ENCODE measurements around the gene ZCCHC14.

ZCCHC14 gene

DNA sequence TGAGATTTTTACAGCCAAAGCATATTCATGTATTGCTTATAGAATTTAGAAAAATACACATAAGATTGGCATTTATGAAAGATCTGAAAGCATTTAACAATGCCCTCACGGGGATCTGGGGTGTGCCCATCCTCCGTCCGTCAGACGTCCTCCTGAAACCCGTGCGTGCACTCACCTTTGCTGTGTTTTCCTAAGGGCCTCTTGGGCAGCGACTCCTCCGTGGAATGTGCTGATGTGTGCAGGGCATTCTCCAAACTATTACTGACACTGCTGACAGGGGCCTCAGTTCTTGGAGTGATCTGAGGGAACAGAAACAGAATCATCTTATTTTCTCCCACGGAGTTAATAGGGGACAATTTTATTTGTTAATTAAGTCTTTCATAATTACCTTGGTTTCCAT, 33.0 kb downstream of the ZCCHC14 start:
- H3K18ac ChIP-seq (ENCODE audit: low read length) = no peak overlapping the region
- H2BK5ac ChIP-seq (ENCODE audit: low read depth, low read length, poor library complexity) = no peak overlapping the region
- H3K27ac ChIP-seq (ENCODE audit: low read depth, low read length) = no peak overlapping the region
- no peak for DNase-seq
- H3K4me3 ChIP-seq (ENCODE audit: low read depth, low read length) = no peak overlapping the region
- H4K8ac ChIP-seq (ENCODE audit: low read depth, low read length) = no peak overlapping the region
- H2AK5ac ChIP-seq (ENCODE audit: low read length) = no peak overlapping the region
- no peak overlapping the region for H3K4me2 ChIP-seq (ENCODE audit: low read length)
- no peak overlapping the region for H2BK120ac ChIP-seq (ENCODE audit: insufficient read depth, low read length, poor library complexity)
- H3K23ac ChIP-seq (ENCODE audit: low read length) = no peak overlapping the region
- H3K36me3 ChIP-seq (ENCODE audit: control insufficient read depth in 1 of 2, insufficient read depth in 2 of 2, low read length in 2 of 2) = peaks cover 6 to 9% of the 10 kb centered on the region in 2 experiments
- H3K9me3 ChIP-seq (ENCODE audit: insufficient read depth, low read depth, low read length) = no peaks in the 10 kb centered on the region
- H3K4me1 ChIP-seq (ENCODE audit: control insufficient read depth in 1 of 2, insufficient read depth in 2 of 2, low read length in 2 of 2) = peaks cover 19 to 22% of the 10 kb centered on the region in 2 experiments
- H4K91ac ChIP-seq (ENCODE audit: low read depth, low read length) = no peak overlapping the region
- no peak overlapping the region for H3K14ac ChIP-seq (ENCODE audit: low read length)
- H3K27me3 ChIP-seq (ENCODE audit: insufficient read depth, low read length) = no peaks in the 10 kb centered on the region
- H3K79me1 ChIP-seq (ENCODE audit: low read length) = peaks cover 7% of the 10 kb centered on the region
- peaks cover under 1% of the 10 kb centered on the region for H3K79me2 ChIP-seq (ENCODE audit: control insufficient read depth, insufficient read depth, low read length, poor library complexity)
- H3K9ac ChIP-seq (ENCODE audit: low read length) = no peak overlapping the region
- no peak overlapping the region for H4K12ac ChIP-seq (ENCODE audit: low read depth, low read length)
- WGBS (ENCODE audit: extremely low coverage, insufficient coverage, insufficient read length) = no CpG with 5 or more reads among the region's 9 CpGs
- no peak overlapping the region for H3K4ac ChIP-seq (ENCODE audit: low read depth, low read length)
- no peak overlapping the region for H2AFZ ChIP-seq (ENCODE audit: insufficient read depth, low read length, poor library complexity)
- no peak overlapping the region for H2BK12ac ChIP-seq (ENCODE audit: low read length)

DNA sequence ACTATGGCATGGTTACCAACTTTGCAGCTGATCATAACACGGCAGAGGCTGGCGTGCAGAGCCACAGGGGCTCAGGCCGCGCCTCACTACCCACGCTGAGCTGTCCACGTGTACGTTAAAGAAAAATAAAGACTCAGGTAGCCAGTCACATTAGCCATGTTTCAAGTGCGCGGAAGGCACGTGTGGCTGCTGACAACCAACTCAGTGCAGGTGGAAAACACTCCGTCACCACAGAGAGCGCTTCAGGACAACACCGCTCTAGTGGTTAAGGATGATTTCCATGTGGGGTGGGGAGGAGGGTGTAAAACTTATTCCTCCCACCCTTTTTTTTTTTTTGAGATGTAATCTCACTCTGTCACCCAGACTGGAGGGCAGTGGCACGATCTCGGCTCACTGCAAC, 33.8 kb downstream of the ZCCHC14 start:
- no peaks in the 10 kb centered on the region for H3K27me3 ChIP-seq (ENCODE audit: insufficient read depth, low read length)
- no peak overlapping the region for H4K8ac ChIP-seq (ENCODE audit: low read depth, low read length)
- peak overlapping the region; percentile 8 for H2BK12ac ChIP-seq (ENCODE audit: low read length)
- no peak overlapping the region for H3K14ac ChIP-seq (ENCODE audit: low read length)
- no peak overlapping the region for H3K4me2 ChIP-seq (ENCODE audit: low read length)
- H4K12ac ChIP-seq (ENCODE audit: low read depth, low read length) = no peak overlapping the region
- WGBS (ENCODE audit: extremely low coverage, insufficient coverage, insufficient read length) = no CpG with 5 or more reads among the region's 15 CpGs
- no peak overlapping the region for H3K4ac ChIP-seq (ENCODE audit: low read depth, low read length)
- no peaks in the 10 kb centered on the region for H3K9me3 ChIP-seq (ENCODE audit: insufficient read depth, low read depth, low read length)
- no peak overlapping the region for H4K91ac ChIP-seq (ENCODE audit: low read depth, low read length)
- H3K36me3 ChIP-seq (ENCODE audit: control insufficient read depth in 1 of 2, insufficient read depth in 2 of 2, low read length in 2 of 2) = peaks cover 6 to 9% of the 10 kb centered on the region in 2 experiments
- no peak overlapping the region for H2BK120ac ChIP-seq (ENCODE audit: insufficient read depth, low read length, poor library complexity)
- H3K79me2 ChIP-seq (ENCODE audit: control insufficient read depth, insufficient read depth, low read length, poor library complexity) = no peaks in the 10 kb centered on the region
- H2AFZ ChIP-seq (ENCODE audit: insufficient read depth, low read length, poor library complexity) = no peak overlapping the region
- peaks cover 5% of the 10 kb centered on the region for H3K79me1 ChIP-seq (ENCODE audit: low read length)
- no peak for DNase-seq
- peak overlapping the region; percentile 7 for H2AK5ac ChIP-seq (ENCODE audit: low read length)
- no peak overlapping the region for H3K18ac ChIP-seq (ENCODE audit: low read length)
- H3K27ac ChIP-seq (ENCODE audit: low read depth, low read length) = no peak overlapping the region
- H3K4me1 ChIP-seq (ENCODE audit: control insufficient read depth in 1 of 2, insufficient read depth in 2 of 2, low read length in 2 of 2) = peaks cover 17 to 20% of the 10 kb centered on the region in 2 experiments
- H3K23ac ChIP-seq (ENCODE audit: low read length) = no peak overlapping the region
- no peak overlapping the region for H2BK5ac ChIP-seq (ENCODE audit: low read depth, low read length, poor library complexity)
- H3K4me3 ChIP-seq (ENCODE audit: low read depth, low read length) = no peak overlapping the region
- H3K9ac ChIP-seq (ENCODE audit: low read length) = no peak overlapping the region

DNA sequence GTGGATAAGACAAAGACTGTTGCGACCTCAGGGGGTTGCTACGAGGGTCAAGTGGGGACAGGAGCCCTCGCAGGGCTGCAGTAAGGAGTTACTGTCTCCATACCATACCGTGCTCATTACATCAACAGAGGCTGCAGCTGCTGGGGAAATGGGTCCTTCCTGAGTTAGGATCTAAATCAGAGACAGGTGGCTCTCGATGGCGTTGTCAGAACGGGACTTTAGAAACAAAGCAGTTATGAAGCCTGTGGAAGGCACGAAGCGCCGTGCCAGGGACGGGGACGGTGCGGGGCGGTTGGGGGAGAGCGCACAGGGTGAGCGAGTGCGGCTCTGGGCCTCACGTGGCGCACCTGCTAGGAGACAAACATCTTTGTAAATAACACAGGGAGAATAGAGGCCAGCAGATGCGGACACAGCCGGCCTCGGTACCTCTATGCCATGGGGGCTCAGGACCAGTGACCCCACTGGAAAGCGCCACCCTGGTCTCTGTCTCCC, 34.4 kb downstream of the ZCCHC14 start:
- H3K36me3 ChIP-seq (ENCODE audit: control insufficient read depth in 1 of 2, insufficient read depth in 2 of 2, low read length in 2 of 2) = peaks cover 6 to 9% of the 10 kb centered on the region in 2 experiments
- no peak for DNase-seq
- no peak overlapping the region for H4K12ac ChIP-seq (ENCODE audit: low read depth, low read length)
- peak overlapping the region; percentile 71 for H2BK12ac ChIP-seq (ENCODE audit: low read length)
- H2AFZ ChIP-seq (ENCODE audit: insufficient read depth, low read length, poor library complexity) = no peak overlapping the region
- peak overlapping the region; percentile 0 for H3K14ac ChIP-seq (ENCODE audit: low read length)
- H2BK5ac ChIP-seq (ENCODE audit: low read depth, low read length, poor library complexity) = peak overlapping the region; percentile 18
- no peak overlapping the region for H4K8ac ChIP-seq (ENCODE audit: low read depth, low read length)
- no peak overlapping the region for H3K9ac ChIP-seq (ENCODE audit: low read length)
- H4K91ac ChIP-seq (ENCODE audit: low read depth, low read length) = peak overlapping the region; percentile 20
- no peaks in the 10 kb centered on the region for H3K9me3 ChIP-seq (ENCODE audit: insufficient read depth, low read depth, low read length)
- H3K18ac ChIP-seq (ENCODE audit: low read length) = peak overlapping the region; percentile 13
- no peaks in the 10 kb centered on the region for H3K79me2 ChIP-seq (ENCODE audit: control insufficient read depth, insufficient read depth, low read length, poor library complexity)
- H3K27me3 ChIP-seq (ENCODE audit: insufficient read depth, low read length) = no peaks in the 10 kb centered on the region
- peak overlapping the region; percentile 3 for H2AK5ac ChIP-seq (ENCODE audit: low read length)
- H3K4me2 ChIP-seq (ENCODE audit: low read length) = peak overlapping the region; percentile 25
- no peak overlapping the region for H3K4me3 ChIP-seq (ENCODE audit: low read depth, low read length)
- H3K27ac ChIP-seq (ENCODE audit: low read depth, low read length) = peak overlapping the region; percentile 40
- H3K23ac ChIP-seq (ENCODE audit: low read length) = no peak overlapping the region
- WGBS (ENCODE audit: extremely low coverage, insufficient coverage, insufficient read length) = no CpG with 5 or more reads among the region's 23 CpGs
- H3K4ac ChIP-seq (ENCODE audit: low read depth, low read length) = no peak overlapping the region
- H2BK120ac ChIP-seq (ENCODE audit: insufficient read depth, low read length, poor library complexity) = peak overlapping the region; percentile 18
- peaks cover 17% of the 10 kb centered on the region in 2 experiments for H3K4me1 ChIP-seq (ENCODE audit: control insufficient read depth in 1 of 2, insufficient read depth in 2 of 2, low read length in 2 of 2)
- H3K79me1 ChIP-seq (ENCODE audit: low read length) = peaks cover 4% of the 10 kb centered on the region

DNA sequence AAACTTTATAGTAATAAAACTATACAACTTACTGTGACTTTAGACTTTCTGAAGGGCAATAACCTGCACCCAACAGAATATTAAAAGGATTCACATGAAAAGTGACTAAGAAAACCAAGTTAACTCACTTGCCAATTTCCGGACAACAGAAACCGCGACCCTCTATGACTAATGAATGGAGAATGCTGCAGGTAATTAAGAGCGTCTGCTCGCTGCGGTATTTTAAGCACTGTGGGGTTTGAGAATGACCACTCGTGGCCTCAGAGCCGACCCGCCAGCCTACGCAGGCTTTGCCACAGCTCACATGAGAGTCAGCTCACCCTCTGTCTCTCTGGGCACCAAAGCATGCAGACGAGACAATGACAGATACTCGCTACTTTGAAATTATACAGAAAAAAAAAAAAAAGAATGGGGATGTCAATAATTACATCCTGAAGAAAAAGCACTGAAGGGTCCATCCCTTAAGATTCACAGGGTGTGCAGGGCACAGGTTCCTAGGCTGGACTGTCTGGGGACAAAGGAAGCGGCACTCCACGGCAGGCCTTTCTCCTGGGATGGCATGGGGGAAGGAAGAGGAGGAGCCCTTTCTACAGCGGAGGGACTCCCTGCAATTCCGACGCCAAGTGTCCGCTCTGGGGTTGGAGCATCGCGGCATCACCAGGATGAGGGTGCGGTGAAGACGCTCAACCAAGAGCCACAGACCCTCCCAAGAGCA, 35.0 kb downstream of the ZCCHC14 start:
- H3K27me3 ChIP-seq (ENCODE audit: insufficient read depth, low read length) = no peaks in the 10 kb centered on the region
- H4K12ac ChIP-seq (ENCODE audit: low read depth, low read length) = no peak overlapping the region
- H3K36me3 ChIP-seq (ENCODE audit: control insufficient read depth in 1 of 2, insufficient read depth in 2 of 2, low read length in 2 of 2) = peaks cover 8 to 9% of the 10 kb centered on the region in 2 experiments
- peak overlapping the region; percentile 18 for H2BK5ac ChIP-seq (ENCODE audit: low read depth, low read length, poor library complexity)
- H2AFZ ChIP-seq (ENCODE audit: insufficient read depth, low read length, poor library complexity) = no peak overlapping the region
- H3K14ac ChIP-seq (ENCODE audit: low read length) = peak overlapping the region; percentile 0
- peak overlapping the region; percentile 40 for H3K27ac ChIP-seq (ENCODE audit: low read depth, low read length)
- H3K4me2 ChIP-seq (ENCODE audit: low read length) = peak overlapping the region; percentile 25
- H3K9ac ChIP-seq (ENCODE audit: low read length) = no peak overlapping the region
- DNase-seq = peak; percentile 58 to 65
- peaks cover 17% of the 10 kb centered on the region in 2 experiments for H3K4me1 ChIP-seq (ENCODE audit: control insufficient read depth in 1 of 2, insufficient read depth in 2 of 2, low read length in 2 of 2)
- peaks cover 4% of the 10 kb centered on the region for H3K79me1 ChIP-seq (ENCODE audit: low read length)
- WGBS (ENCODE audit: extremely low coverage, insufficient coverage, insufficient read length) = no CpG with 5 or more reads among the region's 22 CpGs
- peak overlapping the region; percentile 3 for H2AK5ac ChIP-seq (ENCODE audit: low read length)
- H3K4ac ChIP-seq (ENCODE audit: low read depth, low read length) = no peak overlapping the region
- peak overlapping the region; percentile 71 for H2BK12ac ChIP-seq (ENCODE audit: low read length)
- H2BK120ac ChIP-seq (ENCODE audit: insufficient read depth, low read length, poor library complexity) = peak overlapping the region; percentile 18
- peak overlapping the region; percentile 13 for H3K18ac ChIP-seq (ENCODE audit: low read length)
- no peak overlapping the region for H3K4me3 ChIP-seq (ENCODE audit: low read depth, low read length)
- H3K9me3 ChIP-seq (ENCODE audit: insufficient read depth, low read depth, low read length) = no peaks in the 10 kb centered on the region
- peak overlapping the region; percentile 20 for H4K91ac ChIP-seq (ENCODE audit: low read depth, low read length)
- no peak overlapping the region for H3K23ac ChIP-seq (ENCODE audit: low read length)
- H3K79me2 ChIP-seq (ENCODE audit: control insufficient read depth, insufficient read depth, low read length, poor library complexity) = no peaks in the 10 kb centered on the region
- H4K8ac ChIP-seq (ENCODE audit: low read depth, low read length) = no peak overlapping the region
